Epithelial cell of proximal tubule (primary cell): ENCODE data around the gene SEMA6A. TPM values are rescaled to one million over a fixed set of nuclear protein-coding genes. Genes with fewer than 3 reads are reported as not detected.

Experiments
- DNase-seq: peaks from one replicate; pipeline ENCODE4 v3.0.0-alpha.2; 2011; ENCODE audit warnings: low read depth
- H3K4me3 ChIP-seq: 2 replicates; pipeline ENCODE4 v1.5.1; 2011; ENCODE audit warnings: low read depth, mild to moderate bottlenecking, low read length
- CTCF ChIP-seq: conservative IDR thresholded peaks from 2 replicates; pipeline ENCODE4 v1.5.1; 2012; ENCODE audit warnings: low read depth, mild to moderate bottlenecking, low read length
- total RNA-seq: library from RNA; depleted of rRNA; stranded (reverse); fragments of >200 nt; gene quantifications from 2 replicates; pipeline ENCODE4 v1.2.3, GENCODE V29; 2015

SEMA6A gene
- total RNA-seq, 1 donor from 2014 or later = 11.6 TPM

GRCh38 chr5:116516021-116516420 lies 58.6 kb downstream of the SEMA6A start:
- TF ChIP-seq CTCF = no peak
- no peak overlapping the region for H3K4me3 ChIP-seq
- DNase-seq = no peak

- no peak for DNase-seq
- no peak for TF ChIP-seq CTCF
- H3K4me3 ChIP-seq = no peak overlapping the region
Measured at GRCh38 chr5:116514421-116514970, 60.1 kb downstream of the SEMA6A start.

GRCh38 chr5:116510517-116510916 lies 64.1 kb downstream of the SEMA6A start:
- DNase-seq = no peak
- TF ChIP-seq CTCF = no peak
- H3K4me3 ChIP-seq = no peak overlapping the region

- no peak for DNase-seq
- no peak overlapping the region for H3K4me3 ChIP-seq
- TF ChIP-seq CTCF = no peak
Measured at GRCh38 chr5:116509483-116510244, 65.0 kb downstream of the SEMA6A start.

GRCh38 chr5:116508835-116509234 lies 65.8 kb downstream of the SEMA6A start:
- H3K4me3 ChIP-seq = no peak overlapping the region
- no peak for TF ChIP-seq CTCF
- DNase-seq = no peak

- no peak for TF ChIP-seq CTCF
- H3K4me3 ChIP-seq = no peak overlapping the region
- no peak for DNase-seq
Measured at GRCh38 chr5:116507941-116508655, 66.5 kb downstream of the SEMA6A start.
